Mononuclear cell (primary cell): ENCODE data around the gene FAM124A. TPM values are rescaled to one million over a fixed set of nuclear protein-coding genes. Genes with fewer than 3 reads are reported as not detected.

Experiments used
- H3K27me3 ChIP-seq: 2 replicates; pipeline ENCODE4 v1.6.0; 2011; ENCODE audit warnings: low read length, control low read depth; ENCODE audit not compliant: insufficient read depth
- H3K4me1 ChIP-seq: 2 replicates; pipeline ENCODE4 v1.5.1; 2011; ENCODE audit warnings: mild to moderate bottlenecking, low read length, control low read depth; ENCODE audit not compliant: insufficient read depth
- H3K4me3 ChIP-seq: 2 replicates; pipeline ENCODE4 v1.5.1; 2011; ENCODE audit warnings: mild to moderate bottlenecking, low read length, moderate library complexity
- H3K9me3 ChIP-seq: 2 replicates; pipeline ENCODE4 v1.5.1; 2011; ENCODE audit warnings: low read depth, mild to moderate bottlenecking, control low read depth, low read length
- total RNA-seq: library from RNA; depleted of rRNA; stranded (reverse); fragments of >200 nt; gene quantifications from one replicate; pipeline ENCODE4 v1.2.3, GENCODE V29; 2012

Gene FAM124A, protein sequence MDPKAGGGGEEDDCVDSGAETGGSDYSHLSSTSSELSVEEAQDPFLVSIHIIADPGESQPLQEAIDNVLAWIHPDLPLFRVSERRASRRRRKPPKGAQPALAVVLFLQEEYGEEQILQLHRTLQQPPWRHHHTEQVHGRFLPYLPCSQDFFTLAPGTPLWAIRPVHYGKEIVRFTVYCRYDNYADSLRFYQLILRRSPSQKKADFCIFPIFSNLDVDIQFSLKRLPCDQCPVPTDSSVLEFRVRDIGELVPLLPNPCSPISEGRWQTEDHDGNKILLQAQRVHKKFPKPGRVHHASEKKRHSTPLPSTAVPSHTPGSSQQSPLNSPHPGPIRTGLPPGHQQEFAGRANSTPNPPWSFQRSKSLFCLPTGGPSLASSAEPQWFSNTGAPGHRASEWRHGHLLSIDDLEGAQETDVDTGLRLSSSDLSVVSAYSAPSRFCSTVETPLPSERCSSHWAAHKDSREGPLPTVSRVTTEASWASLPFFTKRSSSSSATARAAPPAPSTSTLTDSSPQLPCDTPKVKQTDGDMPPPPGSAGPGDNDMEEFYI
- total RNA-seq: under 0.01 TPM

GRCh38 chr13:51222037-51222685, at the start of gene FAM124A:
TSS of gene FAM124A (plus strand) at chr13:51222398. CDS start at chr13:51222502, 104 bp downstream.
- Histone ChIP-seq H3K4me3 (peak within 1 kb of the TSS; percentile 32), H3K4me1 (peaks cover 28% of the 10 kb centered on the region), H3K9me3 (no peaks in the 10 kb centered on the region), H3K27me3 (peaks cover 32% of the 10 kb centered on the region)

GRCh38 chr13:51175021-51175420, 47.2 kb upstream of the FAM124A start:
- no peaks in the 10 kb centered on the region for H3K9me3 ChIP-seq
- H3K4me3 ChIP-seq: no peak overlapping the region
- H3K27me3 ChIP-seq: no peaks in the 10 kb centered on the region

GRCh38 chr13:51175639-51176038, 46.6 kb upstream of the FAM124A start:
- H3K27me3 ChIP-seq: no peaks in the 10 kb centered on the region
- H3K4me1 ChIP-seq: no peaks in the 10 kb centered on the region
- no peak overlapping the region for H3K4me3 ChIP-seq
- H3K9me3 ChIP-seq: no peaks in the 10 kb centered on the region

More at GRCh38 chr13:51175021-51175420, 47.2 kb upstream of the FAM124A start:
- no peaks in the 10 kb centered on the region for H3K4me1 ChIP-seq

- H3K27me3 ChIP-seq: peaks cover 5% of the 10 kb centered on the region
Observed at GRCh38 chr13:51177188-51177587, 45.0 kb upstream of the FAM124A start.

DNA sequence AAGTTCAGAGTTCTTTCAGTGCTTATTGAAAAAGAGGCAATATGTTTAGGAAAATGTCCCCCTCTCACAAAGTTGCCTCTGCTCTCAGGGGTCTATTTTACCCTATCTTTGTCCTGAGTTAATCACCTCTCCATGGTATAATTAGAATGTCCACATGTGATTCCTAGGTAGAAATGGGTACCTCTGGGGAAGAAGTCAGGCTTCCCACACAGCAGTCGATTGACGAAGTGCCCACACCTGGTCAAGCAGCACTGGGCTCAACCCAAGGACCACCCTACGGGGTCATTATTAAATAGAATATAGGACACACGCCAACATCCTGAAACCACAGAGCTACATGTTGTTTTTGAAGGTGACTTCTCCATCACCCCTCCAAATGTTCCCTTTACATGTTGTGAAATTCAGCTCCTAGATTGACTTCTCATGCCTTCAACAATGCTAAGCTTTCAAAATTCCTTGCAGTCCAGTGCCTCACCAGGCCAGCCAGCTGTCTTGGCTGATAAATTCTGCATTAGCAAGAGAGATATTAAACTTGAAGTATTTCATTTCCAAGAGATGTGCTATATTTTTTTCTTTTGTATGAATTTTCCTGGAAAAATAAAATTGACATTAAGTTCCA, 43.6 kb upstream of the FAM124A start:
- H3K27me3 ChIP-seq: peaks cover 8% of the 10 kb centered on the region
- H3K9me3 ChIP-seq: no peaks in the 10 kb centered on the region
- H3K4me3 ChIP-seq: no peak overlapping the region
- H3K4me1 ChIP-seq: no peaks in the 10 kb centered on the region

More at GRCh38 chr13:51177188-51177587, 45.0 kb upstream of the FAM124A start:
- Histone ChIP-seq H3K4me3 (no peak overlapping the region), H3K9me3 (no peaks in the 10 kb centered on the region), H3K4me1 (no peaks in the 10 kb centered on the region)

DNA sequence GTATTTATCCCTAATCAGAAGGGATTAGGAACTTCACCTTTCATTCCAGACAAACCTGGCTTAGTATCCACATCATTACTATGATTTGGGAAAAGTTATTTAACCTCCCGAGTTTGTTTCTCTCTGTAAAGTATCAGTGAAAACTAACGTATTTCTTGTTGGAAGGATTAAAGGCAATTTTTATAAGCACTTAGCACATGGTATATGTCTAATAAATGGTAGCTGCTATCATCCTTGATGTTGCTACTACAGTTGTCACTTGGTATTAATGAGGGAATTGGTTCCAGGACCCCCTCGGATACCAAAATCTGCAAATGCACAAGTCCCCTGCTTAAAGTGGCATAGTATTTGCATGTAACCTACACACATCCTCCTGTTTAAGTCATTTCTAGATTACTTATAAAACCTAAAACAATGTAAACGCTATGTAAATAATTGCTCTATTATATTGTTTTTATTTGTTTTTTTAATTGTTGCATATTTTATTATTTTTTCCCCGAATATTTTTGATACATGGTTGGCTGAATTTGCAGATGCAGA, 42.7 kb upstream of the FAM124A start:
- H3K27me3 ChIP-seq: peaks cover 8% of the 10 kb centered on the region
- H3K4me1 ChIP-seq: no peaks in the 10 kb centered on the region
- no peak overlapping the region for H3K4me3 ChIP-seq
- H3K9me3 ChIP-seq: no peaks in the 10 kb centered on the region

DNA sequence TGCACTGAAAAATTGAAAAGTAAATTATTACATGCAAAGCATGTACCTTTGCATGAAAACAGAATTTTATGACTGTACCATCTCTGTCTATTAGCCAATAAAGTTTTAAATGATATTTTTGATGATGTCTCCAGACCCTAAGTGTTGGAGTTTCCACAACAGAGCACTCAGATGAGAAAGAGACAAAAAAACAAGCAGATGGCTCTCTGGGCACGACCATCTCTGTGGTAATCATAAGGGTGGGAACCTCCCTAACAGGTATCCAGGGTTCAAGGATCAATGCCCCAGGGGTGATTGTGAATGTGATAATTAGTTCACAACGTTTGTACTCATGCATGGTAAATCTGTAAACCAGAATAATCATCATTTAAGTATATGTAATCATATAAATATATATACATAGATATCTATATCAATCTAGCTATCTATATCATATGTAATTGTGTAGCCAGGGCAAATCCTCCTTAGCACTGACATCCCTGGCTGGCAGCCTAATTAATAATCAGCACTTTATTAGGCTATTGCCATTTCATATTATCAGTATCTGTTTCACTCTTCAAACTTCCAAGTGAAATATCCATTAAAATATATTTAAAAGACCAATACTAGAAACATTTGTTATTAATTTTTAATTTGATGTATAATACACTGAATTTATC, 41.2 kb upstream of the FAM124A start:
- H3K27me3 ChIP-seq: peaks cover 10% of the 10 kb centered on the region
- no peak overlapping the region for H3K4me3 ChIP-seq
- no peaks in the 10 kb centered on the region for H3K9me3 ChIP-seq
- H3K4me1 ChIP-seq: no peaks in the 10 kb centered on the region

DNA sequence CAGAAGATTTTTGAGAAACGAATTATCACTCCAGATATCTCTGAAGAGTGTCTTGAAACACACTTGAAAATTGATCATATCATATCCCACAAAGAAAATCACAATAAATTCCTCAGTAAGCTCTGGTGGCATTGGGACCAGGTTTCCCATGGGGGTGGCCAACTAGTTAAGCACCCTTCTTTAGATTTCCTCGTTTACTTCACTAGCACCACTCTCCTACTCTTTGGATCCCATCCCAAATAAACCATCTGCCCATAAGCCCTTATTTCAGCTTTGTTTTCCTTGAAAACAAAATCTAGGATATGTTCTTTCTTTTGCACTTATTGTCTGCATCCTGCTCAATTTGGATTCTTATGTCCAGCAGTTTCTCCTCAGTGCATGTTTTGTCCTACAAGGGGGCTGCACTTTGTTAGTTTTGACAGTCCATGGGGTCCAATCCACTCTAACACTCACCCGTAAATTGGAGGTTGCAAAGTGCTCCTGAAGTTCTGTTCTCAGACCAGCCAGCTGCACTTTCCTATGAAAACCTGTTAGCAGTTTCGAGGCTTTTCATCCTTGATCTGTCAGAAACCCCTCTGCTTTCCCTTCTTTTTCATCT, 40.3 kb upstream of the FAM124A start:
- H3K9me3 ChIP-seq: no peaks in the 10 kb centered on the region
- H3K4me1 ChIP-seq: no peaks in the 10 kb centered on the region

DNA sequence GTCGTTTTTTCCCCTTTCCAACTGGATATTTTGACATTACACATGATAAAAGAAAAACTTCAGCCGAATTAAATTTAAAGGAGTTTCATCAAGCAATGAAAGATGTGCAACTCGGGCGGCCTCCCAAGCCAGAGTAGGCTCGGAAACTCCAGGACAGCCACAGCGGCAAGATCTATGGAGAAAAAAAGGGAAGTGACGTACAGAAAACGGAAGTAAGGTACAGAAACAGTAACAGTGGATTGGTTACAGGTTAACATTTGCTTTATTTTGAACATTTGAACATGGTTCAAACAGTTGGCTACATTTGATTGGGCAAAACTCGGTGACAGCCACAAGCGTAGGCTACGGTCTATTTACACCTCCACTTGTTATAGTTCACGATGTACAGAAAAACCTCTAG, 30.5 kb upstream of the FAM124A start:
- H3K9me3 ChIP-seq: no peaks in the 10 kb centered on the region
- H3K27me3 ChIP-seq: no peaks in the 10 kb centered on the region
- no peak overlapping the region for H3K4me3 ChIP-seq
- H3K4me1 ChIP-seq: no peaks in the 10 kb centered on the region

More for the DNA sequence above, 40.3 kb upstream of the FAM124A start:
- Histone ChIP-seq H3K4me3 (no peak overlapping the region), H3K27me3 (peaks cover 13% of the 10 kb centered on the region)

DNA sequence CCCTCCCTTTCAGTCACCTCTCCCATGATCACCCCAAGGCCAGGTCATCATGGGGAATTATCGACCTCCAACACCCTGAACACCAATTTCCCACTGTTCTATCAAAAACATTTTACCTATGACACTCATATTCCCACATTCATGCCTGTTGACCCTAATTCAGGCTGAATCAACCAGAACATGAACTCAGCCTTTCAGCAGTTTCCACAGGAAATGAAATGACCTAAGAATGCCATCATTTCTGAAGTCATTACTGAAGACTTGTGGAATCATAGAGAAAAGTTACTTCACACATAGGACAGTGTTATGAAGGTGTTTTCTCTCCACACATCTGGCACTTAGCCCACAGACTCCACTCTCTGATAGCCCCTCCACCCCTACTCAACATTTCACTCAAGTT, 29.9 kb upstream of the FAM124A start:
- Histone ChIP-seq H3K4me3 (no peak overlapping the region), H3K4me1 (no peaks in the 10 kb centered on the region), H3K27me3 (no peaks in the 10 kb centered on the region), H3K9me3 (no peaks in the 10 kb centered on the region)

DNA sequence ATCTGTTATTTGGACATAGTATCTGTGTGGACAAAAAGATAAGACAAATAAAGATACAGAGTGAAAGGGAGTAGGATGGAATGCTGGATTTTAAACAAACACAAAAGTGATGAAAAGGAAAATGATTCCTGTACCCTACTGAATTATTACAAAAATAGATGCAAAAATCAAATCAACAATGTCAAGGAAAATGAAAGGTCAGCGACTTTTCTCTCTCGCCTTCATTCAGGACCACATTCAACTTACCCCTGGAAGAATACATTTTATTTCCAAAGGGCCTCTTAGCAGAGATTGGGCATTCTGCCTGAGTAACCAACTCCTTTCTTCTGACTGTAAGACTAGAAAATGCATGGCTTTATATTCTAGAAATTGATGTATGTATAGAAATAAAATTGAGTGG, 28.8 kb upstream of the FAM124A start:
- Histone ChIP-seq H3K27me3 (no peaks in the 10 kb centered on the region), H3K4me1 (no peaks in the 10 kb centered on the region)

GRCh38 chr13:51194942-51195341, 27.3 kb upstream of the FAM124A start:
- no peaks in the 10 kb centered on the region for H3K4me1 ChIP-seq
- no peaks in the 10 kb centered on the region for H3K9me3 ChIP-seq
- no peak overlapping the region for H3K4me3 ChIP-seq
- H3K27me3 ChIP-seq: no peaks in the 10 kb centered on the region

More for the DNA sequence above, 28.8 kb upstream of the FAM124A start:
- H3K9me3 ChIP-seq: no peaks in the 10 kb centered on the region
- no peak overlapping the region for H3K4me3 ChIP-seq

DNA sequence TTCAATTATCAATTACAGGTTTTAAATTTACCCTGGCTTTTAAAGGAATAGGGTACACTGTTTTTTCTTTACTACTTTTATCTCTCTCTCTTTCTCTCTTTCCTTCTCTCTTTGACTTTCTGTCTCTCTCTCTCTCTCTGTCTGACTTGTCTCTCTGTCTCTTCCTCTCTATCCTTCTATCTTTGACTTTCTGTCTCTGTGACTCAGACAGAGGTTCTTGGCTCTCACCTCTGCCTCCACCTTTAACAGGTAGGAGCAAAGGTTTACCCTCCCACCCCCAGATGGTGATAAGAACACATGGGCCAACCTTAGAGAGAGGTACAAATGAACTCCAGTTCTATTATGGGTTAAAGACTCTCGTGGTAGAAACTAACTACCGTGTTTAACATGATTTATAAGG, 20.3 kb upstream of the FAM124A start:
- Histone ChIP-seq H3K4me1 (no peaks in the 10 kb centered on the region), H3K27me3 (no peaks in the 10 kb centered on the region), H3K9me3 (no peaks in the 10 kb centered on the region), H3K4me3 (no peak overlapping the region)

- no peak overlapping the region for H3K4me3 ChIP-seq
- no peaks in the 10 kb centered on the region for H3K9me3 ChIP-seq
- no peaks in the 10 kb centered on the region for H3K4me1 ChIP-seq
- H3K27me3 ChIP-seq: no peaks in the 10 kb centered on the region
Observed at GRCh38 chr13:51202477-51203046, 19.6 kb upstream of the FAM124A start.
